ENCODE measurements around the gene AOC2.
"Not testable (repeated sequence)": the region's sequence is repeated elsewhere in the genome, so short reads cannot be mapped to it uniquely, and the experiment has no call there.

Gene AOC2

GRCh38 chr17:42832213-42832933, 12.0 kb upstream of the AOC2 start:
- DNase-seq, result peak in 1 of 2 donors; percentile 53

DNA sequence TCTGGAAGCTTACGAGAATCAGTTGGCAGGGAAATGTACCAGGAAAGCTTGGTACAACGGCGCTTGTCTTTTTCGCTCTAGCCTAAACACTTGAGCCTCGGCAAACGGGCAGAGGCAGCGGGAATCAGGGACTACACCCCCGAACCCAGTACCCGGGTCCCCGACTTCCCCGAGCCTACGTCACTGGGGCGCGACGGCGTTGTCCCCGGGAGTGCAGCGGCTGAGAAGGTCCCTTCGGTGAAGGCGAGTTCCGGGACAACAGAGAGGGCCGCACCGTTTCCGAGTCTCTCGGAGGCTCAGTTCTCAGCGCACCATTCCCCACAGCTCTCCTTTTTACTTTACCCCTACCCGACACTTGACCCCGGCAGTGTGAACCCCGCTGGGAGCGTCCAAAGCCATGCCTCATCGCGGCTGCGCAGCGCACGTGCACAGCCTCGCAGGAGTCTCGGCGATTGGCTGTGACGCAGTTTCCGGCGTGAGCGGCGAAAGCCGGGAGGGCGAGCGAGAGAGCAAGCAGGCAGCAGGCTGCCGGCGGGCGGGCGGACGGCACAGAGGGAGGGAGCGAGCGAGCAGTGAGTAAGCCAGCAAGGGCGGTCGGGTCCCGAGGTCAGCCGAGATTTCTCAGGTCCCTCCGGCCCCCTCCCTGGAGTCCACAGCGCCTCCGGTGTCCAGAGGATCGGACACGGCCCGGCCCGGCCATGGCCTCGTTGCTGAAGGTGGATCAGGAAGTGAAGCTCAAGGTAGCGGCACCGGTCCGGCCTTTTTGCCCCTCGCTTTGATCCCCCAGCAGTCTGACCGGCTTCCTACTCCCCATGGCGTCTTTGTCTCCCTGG, 11.2 kb upstream of the AOC2 start, which contains the start of gene PSME3:
PSME3 (plus strand) TSS at position 464 of the 833 bp plus-strand sequence; CDS start at position 699, 235 bp downstream.
- peak; percentile 79 to 86 for DNase-seq

- DNase-seq, result no peak
Measured at GRCh38 chr17:42833767-42834422, 10.5 kb upstream of the AOC2 start.

DNA sequence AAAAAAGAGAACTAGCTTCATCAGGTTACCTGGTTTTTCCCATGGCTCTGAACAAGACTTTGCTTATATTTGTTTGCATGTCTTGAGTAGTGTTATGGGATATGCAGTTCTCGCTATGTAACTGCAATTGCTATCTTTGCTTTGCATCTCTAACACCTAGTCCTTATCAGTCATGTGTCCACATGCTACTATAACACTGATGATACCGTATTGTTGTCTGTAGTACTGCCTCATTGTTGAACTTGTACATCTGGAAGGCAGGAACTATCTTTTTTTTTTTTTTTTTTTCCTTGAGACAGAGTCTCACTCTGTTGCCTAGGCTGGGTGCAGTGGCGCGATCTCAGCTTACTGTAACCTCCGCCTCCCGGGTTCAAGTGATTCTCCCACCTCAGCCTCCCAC, 8.6 kb upstream of the AOC2 start:
- DNase-seq, result no peak

DNA sequence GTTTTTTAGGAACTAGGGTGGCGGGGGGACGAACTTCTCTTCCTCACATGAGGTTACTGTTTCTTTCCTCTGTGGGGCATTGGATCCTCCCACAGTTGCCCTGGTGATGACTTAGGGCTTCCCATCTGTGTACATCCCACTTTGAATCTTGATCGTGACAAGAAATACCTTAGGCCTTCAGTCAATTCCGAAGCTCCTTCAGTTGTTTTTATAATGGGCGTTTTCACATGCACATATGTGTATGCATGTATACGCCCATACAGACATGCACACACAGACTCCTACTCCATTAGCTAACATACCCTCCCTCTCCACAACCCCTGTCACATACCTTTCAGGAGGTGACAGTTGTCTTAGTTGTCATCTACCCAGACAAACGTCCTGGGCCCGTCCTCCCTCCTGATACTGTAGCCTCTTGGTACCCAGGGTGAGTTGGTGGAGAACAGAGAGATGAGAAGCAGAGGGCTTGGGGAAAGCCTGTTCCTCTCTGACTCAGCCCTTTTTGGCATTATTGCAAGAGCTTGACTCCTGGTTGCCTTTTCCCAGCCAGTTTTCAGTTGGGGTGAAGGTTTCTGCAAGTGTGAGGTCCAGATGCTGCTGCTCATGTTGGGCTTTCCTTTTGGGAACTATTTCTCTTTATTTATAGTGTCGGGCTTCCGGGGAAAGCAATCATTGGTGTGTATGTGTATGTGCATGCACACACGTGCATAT, 2.2 kb upstream of the AOC2 start:
- DNase-seq, result no peak

GRCh38 chr17:42843358-42843934, 934 bp upstream of the AOC2 start:
- DNase-seq, result peak in 1 of 2 donors; percentile 58

DNA sequence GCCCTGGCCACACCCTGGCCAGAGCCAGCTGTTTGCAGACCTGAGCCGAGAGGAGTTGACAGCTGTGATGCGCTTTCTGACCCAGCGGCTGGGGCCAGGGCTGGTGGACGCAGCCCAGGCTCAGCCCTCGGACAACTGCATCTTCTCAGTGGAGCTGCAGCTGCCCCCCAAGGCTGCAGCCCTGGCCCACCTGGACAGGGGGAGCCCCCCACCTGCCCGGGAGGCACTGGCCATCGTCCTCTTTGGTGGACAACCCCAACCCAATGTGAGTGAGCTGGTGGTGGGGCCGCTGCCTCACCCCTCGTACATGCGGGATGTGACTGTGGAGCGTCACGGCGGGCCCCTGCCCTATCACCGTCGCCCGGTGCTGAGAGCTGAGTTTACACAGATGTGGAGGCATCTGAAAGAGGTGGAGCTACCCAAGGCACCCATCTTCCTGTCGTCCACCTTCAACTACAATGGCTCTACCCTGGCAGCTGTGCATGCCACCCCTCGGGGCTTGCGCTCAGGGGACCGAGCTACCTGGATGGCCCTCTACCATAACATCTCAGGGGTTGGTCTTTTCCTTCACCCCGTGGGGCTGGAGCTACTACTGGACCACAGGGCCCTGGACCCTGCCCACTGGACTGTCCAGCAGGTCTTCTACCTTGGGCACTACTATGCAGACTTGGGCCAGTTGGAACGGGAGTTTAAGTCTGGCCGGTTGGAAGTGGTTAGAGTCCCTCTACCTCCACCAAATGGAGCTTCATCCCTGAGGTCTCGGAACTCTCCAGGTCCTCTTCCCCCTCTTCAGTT, 578 bp downstream of the AOC2 start:
- no peak for DNase-seq

GRCh38 chr17:42845556-42845917, 1.2 kb downstream of the AOC2 start:
- no peak for DNase-seq

- DNase-seq, result no peak
Measured at GRCh38 chr17:42845918-42846593, 1.7 kb downstream of the AOC2 start.

GRCh38 chr17:42846594-42847280, 2.4 kb downstream of the AOC2 start:
- no peak for DNase-seq

DNA sequence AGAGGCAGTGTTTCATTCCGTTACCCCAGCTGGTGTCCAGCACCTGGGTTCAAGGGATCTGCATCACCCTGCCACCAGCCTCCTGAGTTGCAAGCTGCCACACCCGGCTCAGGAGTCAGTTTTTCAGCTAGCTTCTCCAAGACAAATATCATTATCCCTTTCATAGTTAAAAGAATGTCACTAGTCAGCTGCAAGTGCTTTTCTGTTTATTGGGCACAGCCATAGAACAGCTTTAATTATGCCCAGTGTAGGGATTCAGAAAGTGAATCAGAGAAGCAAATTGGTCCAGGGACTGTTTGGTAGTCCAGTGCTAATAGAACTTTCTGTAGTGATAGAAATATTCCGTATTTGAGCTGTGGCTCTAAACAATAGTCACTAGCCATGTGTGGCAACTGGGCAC, 3.7 kb downstream of the AOC2 start:
- DNase-seq, result no peak

GRCh38 chr17:42849031-42849430, 4.7 kb downstream of the AOC2 start:
- no peak for DNase-seq

DNA sequence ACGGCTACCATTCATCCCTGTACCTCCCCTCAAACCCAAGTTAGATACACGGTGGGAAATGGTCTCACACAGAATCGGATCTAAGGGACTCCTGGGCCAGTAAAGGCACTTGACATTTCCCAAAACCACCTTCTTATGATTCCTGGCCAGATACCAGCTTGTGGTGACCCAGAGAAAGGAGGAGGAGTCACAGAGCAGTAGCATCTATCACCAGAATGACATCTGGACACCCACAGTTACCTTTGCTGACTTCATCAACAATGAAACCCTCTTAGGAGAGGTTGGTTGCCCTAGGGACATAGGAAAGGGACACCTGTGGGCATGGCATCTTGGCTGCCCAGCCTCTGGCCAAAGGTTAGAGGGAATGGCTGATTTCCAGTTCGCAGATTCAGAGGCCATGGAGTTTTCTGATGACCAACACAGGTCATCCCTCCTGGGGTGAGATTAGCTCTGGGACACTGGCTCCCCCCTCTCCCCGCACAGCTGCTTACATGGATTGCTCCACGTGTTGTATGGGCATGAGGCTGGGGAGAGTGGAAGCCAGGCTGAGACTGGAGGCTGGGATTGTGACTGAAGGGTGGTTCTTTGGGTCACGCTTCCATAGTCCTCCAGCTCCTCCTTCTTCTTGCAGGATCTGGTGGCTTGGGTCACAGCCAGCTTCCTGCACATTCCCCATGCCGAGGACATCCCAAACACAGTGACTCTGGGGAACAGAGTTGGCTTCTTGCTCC, 5.2 kb downstream of the AOC2 start:
- no peak for DNase-seq

DNA sequence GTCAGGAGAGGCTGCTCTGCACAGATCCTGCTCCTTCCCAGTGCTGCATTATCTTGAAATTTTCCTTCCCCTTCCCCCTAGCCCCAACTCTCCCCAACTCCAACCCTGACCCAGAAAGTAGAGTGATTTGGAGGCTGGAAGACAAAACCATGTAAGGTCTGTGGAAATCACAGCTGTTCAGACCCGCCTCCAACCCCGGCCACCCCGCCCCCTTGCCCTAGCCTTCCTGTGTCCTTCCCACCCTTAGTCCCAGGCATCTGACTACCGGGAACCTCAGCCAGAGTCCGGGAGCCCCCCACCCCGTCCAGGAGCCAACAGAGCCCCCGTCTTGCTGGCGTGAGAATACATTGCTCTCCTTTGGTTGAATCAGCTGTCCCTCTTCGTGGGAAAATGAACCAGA, 6.6 kb downstream of the AOC2 start, which contains the start of gene AOC3:
AOC3 (plus strand) TSS at position 246 of the 400 bp plus-strand sequence; CDS start at position 391, 145 bp downstream.
- DNase-seq, result no peak

GRCh38 chr17:42851371-42852240, 7.2 kb downstream of the AOC2 start:
- DNase-seq, result not testable (repeated sequence)

- DNase-seq, result no peak
Measured at GRCh38 chr17:42852351-42852750, 8.0 kb downstream of the AOC2 start.

DNA sequence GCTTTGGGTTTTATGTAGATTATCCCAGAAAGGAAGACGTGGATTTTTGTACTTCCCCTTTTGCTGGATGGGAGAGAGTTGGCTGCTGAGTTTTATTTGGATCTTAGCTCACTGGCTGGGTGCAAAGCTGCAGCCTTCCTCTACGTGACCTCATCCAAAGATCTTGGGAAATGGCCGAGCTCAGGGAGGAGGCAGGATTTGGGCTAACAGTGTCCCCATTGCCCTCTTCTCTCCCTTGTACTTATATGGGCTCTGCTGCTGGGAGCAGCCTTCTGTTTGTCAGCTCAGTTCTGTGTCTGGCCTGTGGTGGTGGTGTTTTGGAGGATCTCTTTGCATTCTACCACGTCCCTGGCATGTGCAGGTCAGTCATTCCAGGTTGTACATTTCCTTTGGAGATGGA, 8.6 kb downstream of the AOC2 start:
- DNase-seq, result no peak

DNA sequence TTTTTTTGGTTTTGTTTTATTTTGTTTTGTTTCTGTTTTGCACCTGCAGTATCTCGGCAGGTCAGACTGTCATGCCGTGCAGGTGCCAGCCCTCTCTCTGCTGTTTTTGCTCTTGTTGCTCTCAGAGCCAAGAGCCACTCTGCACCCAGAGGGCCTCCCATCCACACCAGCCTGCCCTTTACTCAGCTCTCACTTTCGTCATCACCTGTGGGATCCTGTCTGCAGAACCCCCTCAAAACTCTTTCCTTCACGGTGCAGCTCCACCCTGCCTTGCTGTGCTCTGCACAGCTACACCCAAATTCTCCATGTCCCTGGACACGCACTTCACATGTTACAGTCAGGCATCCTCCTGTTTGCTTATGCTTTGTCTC, 9.2 kb downstream of the AOC2 start:
- no peak for DNase-seq

Data from hippocampal formation (tissue), 2 donors.